ENCODE measurements around the gene SLC25A1.

Gene SLC25A1

DNA sequence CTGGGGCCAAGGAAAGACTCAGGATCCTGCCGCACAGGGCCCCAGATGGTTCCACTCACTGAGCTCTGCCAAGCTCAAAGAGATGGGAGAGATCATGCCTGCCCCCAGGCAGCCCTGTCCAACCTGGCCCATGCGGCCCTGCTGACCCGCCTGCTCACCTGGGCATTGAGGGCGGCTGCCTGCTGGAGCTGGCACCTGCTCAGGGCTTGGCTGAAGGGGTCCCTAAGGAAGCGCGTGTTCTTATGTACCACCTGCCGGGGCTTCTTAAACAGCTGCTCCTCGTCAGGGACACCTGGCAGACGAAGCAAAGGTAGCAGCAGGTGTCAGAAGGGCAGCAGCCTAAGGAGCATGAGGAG is 39.6 kb downstream of the SLC25A1 start:
- in situ Hi-C loops (cut with MboI; ENCODE audit: low sequenced_read_pairs, unreplicated experiment), result no loop called here
- no peak for TF ChIP-seq CTCF (IDR thresholded peaks at IDR 0.05; ENCODE audit: borderline replicate concordance, control extremely low read depth, extremely low read depth, insufficient read depth, missing control alignments)
- no peak for DNase-seq (ENCODE audit: low spot score)

DNA sequence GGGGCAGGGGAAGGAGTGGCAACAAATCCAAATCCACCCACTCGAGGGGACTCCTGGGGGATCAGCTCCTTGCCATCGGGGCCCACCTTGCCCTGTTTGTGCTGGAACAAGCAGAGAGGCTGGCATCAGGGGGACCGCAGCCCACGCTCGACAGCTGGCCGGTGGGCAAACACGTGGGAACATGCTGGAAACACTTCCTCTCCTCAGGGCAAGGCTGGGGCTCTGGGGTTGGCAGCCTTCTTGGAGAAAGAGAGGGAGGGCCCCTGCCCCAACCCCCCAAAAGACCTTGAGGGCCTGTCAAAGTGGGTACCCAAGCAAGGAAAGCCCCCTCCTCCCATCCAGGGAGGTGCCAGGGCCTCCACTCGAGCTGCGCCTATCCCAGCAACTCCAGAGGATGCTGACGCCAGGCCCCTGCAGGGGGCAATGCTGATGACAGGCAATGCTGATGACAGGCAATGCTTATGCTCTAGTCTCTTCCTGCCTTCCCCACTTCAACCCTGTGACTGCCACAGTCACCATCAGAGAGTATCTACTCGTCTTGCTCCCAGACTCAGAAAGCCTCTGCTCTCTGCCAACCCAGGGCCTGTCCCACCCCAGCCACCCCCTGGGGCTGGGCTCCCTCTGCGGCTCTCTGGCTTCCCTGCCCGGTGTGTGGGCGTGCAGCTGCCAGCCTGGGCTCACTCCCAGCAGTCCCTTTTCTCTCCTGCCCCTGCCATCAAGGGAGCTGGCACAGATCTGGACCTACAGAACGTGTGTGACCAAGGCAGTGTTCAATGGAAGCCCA is 40.1 kb downstream of the SLC25A1 start:
- no peak for DNase-seq (ENCODE audit: low spot score)
- no peak for TF ChIP-seq CTCF (IDR thresholded peaks at IDR 0.05; ENCODE audit: borderline replicate concordance, control extremely low read depth, extremely low read depth, insufficient read depth, missing control alignments)
- in situ Hi-C loops (cut with MboI; ENCODE audit: low sequenced_read_pairs, unreplicated experiment), result no loop called here

GRCh38 chr22:19137384-19138216 is 40.9 kb downstream of the SLC25A1 start:
- no peak for DNase-seq (ENCODE audit: low spot score)
- no peak for TF ChIP-seq CTCF (IDR thresholded peaks at IDR 0.05; ENCODE audit: borderline replicate concordance, control extremely low read depth, extremely low read depth, insufficient read depth, missing control alignments)
- in situ Hi-C loops (cut with MboI; ENCODE audit: low sequenced_read_pairs, unreplicated experiment), result no loop called here

DNA sequence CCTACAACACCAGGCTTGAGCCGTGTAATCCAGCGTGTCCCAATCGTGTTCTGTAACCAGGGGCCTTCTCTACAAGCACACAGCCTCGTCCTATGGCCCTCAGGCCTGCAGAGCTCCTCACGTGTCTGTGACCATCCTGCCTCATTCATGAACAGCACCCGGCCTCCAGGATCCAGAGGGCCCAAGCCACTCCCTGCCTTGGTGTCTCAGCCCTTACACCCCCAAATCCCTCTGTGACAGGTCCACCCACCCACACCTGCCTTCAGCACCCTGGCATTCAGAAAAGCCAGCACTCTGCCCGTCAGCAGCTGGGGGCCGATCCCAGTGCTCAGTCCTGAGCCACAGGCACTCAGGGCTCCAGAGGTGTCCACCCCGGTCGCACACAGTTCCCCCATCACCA is 41.6 kb downstream of the SLC25A1 start:
- in situ Hi-C loops (cut with MboI; ENCODE audit: low sequenced_read_pairs, unreplicated experiment), result no loop called here
- no peak for DNase-seq (ENCODE audit: low spot score)
- no peak for TF ChIP-seq CTCF (IDR thresholded peaks at IDR 0.05; ENCODE audit: borderline replicate concordance, control extremely low read depth, extremely low read depth, insufficient read depth, missing control alignments)

DNA sequence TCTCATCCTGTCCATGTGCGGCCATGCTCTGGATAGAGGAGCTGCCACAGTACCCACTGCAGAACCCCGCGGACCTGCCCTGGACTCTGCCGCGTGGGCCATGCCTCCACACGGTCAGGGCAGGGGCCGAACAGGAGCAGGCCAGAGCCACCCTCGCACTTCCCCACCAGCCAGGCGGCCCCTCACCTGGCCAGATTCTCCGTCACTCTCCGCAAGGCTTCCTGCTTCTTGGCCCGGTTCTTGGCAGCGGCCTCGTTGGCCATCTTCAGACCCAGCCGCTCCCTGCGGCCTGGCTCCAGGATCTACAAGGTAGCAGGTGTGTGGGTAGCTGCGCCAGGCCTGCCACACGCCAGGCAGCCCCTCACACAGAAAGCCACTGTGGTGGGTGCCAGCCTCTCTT is 43.7 kb downstream of the SLC25A1 start:
- TF ChIP-seq CTCF (IDR thresholded peaks at IDR 0.05; ENCODE audit: borderline replicate concordance, control extremely low read depth, extremely low read depth, insufficient read depth, missing control alignments), result no peak
- DNase-seq (ENCODE audit: low spot score), result no peak
- in situ Hi-C loops (cut with MboI; ENCODE audit: low sequenced_read_pairs, unreplicated experiment), result no loop called here

GRCh38 chr22:19134176-19134831 is 44.2 kb downstream of the SLC25A1 start:
- TF ChIP-seq CTCF (IDR thresholded peaks at IDR 0.05; ENCODE audit: borderline replicate concordance, control extremely low read depth, extremely low read depth, insufficient read depth, missing control alignments), result no peak
- in situ Hi-C loops (cut with MboI; ENCODE audit: low sequenced_read_pairs, unreplicated experiment), result no loop called here
- DNase-seq (ENCODE audit: low spot score), result no peak

Data from GM13976 (cell line).